ENCODE data around the gene OR52J3.

DNA sequence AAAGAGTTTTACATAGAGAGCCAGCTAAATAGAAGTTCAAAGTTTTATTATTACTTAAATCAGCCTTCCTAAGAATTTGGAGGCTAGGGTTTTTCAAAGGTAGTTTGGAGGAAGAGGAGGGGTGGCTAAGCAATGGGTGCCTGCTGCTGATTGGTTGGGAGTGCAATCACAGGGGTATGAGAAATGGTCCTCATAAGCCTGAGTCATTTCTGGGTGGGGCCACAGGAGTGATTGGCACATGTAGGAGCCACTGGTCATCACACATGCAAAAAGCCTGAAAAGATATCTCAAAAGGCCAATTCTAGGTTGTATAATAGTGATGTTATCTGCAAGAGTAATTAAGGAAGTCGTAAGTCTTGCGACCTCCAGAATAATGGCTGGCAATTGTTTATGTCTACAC lies 38.8 kb upstream of the OR52J3 start:
- no peak for TF ChIP-seq GATA2 (IDR thresholded peaks at IDR 0.05; ENCODE audit: low read depth, low read length)
- TF ChIP-seq GATA3 (IDR thresholded peaks at IDR 0.05; ENCODE audit: low read depth, low read length) = no peak

Data from SH-SY5Y (cell line).